Measurements from ENCODE around the gene TPCN1. TPM values are rescaled to one million over a fixed set of nuclear protein-coding genes. Genes with fewer than 3 reads are reported as not detected.
A peak's percentile ranks its signal among the peaks of the same experiment; 100 is the strongest.

TPCN1 gene
- total and polyA plus RNA-seq, 3 experiments from 2014 or later = 10.1 to 24.1 (median 21.3) TPM

- H3K4me3 Mint-ChIP-seq = no peak overlapping the region
- CTCF ChIA-PET = no interaction called here
Observed at GRCh38 chr12:113322343-113322742, 101.1 kb downstream of the TPCN1 start.

GRCh38 chr12:113325916-113326315 is 104.7 kb downstream of the TPCN1 start:
- Mint-ChIP-seq H3K4me1 (peaks cover 7 to 45% (median 16%) of the 10 kb centered on the region in 3 donors), H3K9me3 (no peaks in the 10 kb centered on the region), H3K27ac (no peak overlapping the region), H3K4me3 (no peak overlapping the region), H3K36me3 (peaks cover 11 to 62% (median 23%) of the 10 kb centered on the region in 3 donors), H3K27me3 (no peaks in the 10 kb centered on the region)
- ChIA-PET POLR2A (no interaction called here), CTCF (no interaction called here)
- no peak for DNase-seq
- no peak overlapping the region for H3K4me3 ChIP-seq (ENCODE audit: low read length)
- H3K4me1 ChIP-seq (ENCODE audit: insufficient read depth, low read length) = no peaks in the 10 kb centered on the region
- no peaks in the 10 kb centered on the region for H3K27me3 ChIP-seq (ENCODE audit: insufficient read depth, low read length, poor library complexity, severe bottlenecking)
- peaks cover 9% of the 10 kb centered on the region for H3K36me3 ChIP-seq (ENCODE audit: insufficient read depth, low read length)
- H3K27ac ChIP-seq (ENCODE audit: low read depth, low read length) = no peak overlapping the region
- no peaks in the 10 kb centered on the region for H3K9me3 ChIP-seq (ENCODE audit: low read length)

More at GRCh38 chr12:113322343-113322742, 101.1 kb downstream of the TPCN1 start:
- POLR2A ChIA-PET = no interaction called here
- H3K4me1 Mint-ChIP-seq = peaks cover 2 to 21% (median 5%) of the 10 kb centered on the region in 3 donors
- H3K27ac ChIP-seq (ENCODE audit: low read depth, low read length) = no peak overlapping the region
- no peak overlapping the region for H3K4me3 ChIP-seq (ENCODE audit: low read length)
- peaks cover 24 to 67% (median 29%) of the 10 kb centered on the region in 3 donors for H3K36me3 Mint-ChIP-seq
- peaks cover 40% of the 10 kb centered on the region for H3K36me3 ChIP-seq (ENCODE audit: insufficient read depth, low read length)
- no peaks in the 10 kb centered on the region for H3K9me3 Mint-ChIP-seq
- DNase-seq = no peak
- H3K4me1 ChIP-seq (ENCODE audit: insufficient read depth, low read length) = no peaks in the 10 kb centered on the region
- no peaks in the 10 kb centered on the region for H3K27me3 ChIP-seq (ENCODE audit: insufficient read depth, low read length, poor library complexity, severe bottlenecking)
- no peaks in the 10 kb centered on the region for H3K27me3 Mint-ChIP-seq
- H3K27ac Mint-ChIP-seq = peak overlapping the region in 2 of 8 donors; percentile 5 to 9
- no peaks in the 10 kb centered on the region for H3K9me3 ChIP-seq (ENCODE audit: low read length)

GRCh38 chr12:113326775-113327395 is 105.6 kb downstream of the TPCN1 start:
- no peaks in the 10 kb centered on the region for H3K9me3 Mint-ChIP-seq
- H3K27me3 Mint-ChIP-seq = no peaks in the 10 kb centered on the region
- Histone ChIP-seq H3K4me3 (ENCODE audit: low read length) (no peak overlapping the region), H3K27ac (ENCODE audit: low read depth, low read length) (no peak overlapping the region), H3K4me1 (ENCODE audit: insufficient read depth, low read length) (no peaks in the 10 kb centered on the region), H3K36me3 (ENCODE audit: insufficient read depth, low read length) (peaks cover 5% of the 10 kb centered on the region), H3K9me3 (ENCODE audit: low read length) (no peaks in the 10 kb centered on the region), H3K27me3 (ENCODE audit: insufficient read depth, low read length, poor library complexity, severe bottlenecking) (no peaks in the 10 kb centered on the region)
- POLR2A ChIA-PET = no interaction called here
- peaks cover 11 to 51% (median 23%) of the 10 kb centered on the region in 3 donors for H3K4me1 Mint-ChIP-seq
- CTCF ChIA-PET = no interaction called here
- no peak for DNase-seq
- H3K36me3 Mint-ChIP-seq = peaks cover 10 to 64% (median 26%) of the 10 kb centered on the region in 3 donors
- peak overlapping the region in 3 of 8 donors; percentile 22 to 92 (median 46) for H3K27ac Mint-ChIP-seq
- H3K4me3 Mint-ChIP-seq = no peak overlapping the region

- ChIA-PET CTCF (no interaction called here), POLR2A (no interaction called here)
- Histone ChIP-seq H3K4me1 (ENCODE audit: insufficient read depth, low read length) (peaks cover 10% of the 10 kb centered on the region), H3K4me3 (ENCODE audit: low read length) (no peak overlapping the region), H3K36me3 (ENCODE audit: insufficient read depth, low read length) (peaks cover 4% of the 10 kb centered on the region), H3K9me3 (ENCODE audit: low read length) (no peaks in the 10 kb centered on the region), H3K27ac (ENCODE audit: low read depth, low read length) (no peak overlapping the region), H3K27me3 (ENCODE audit: insufficient read depth, low read length, poor library complexity, severe bottlenecking) (no peaks in the 10 kb centered on the region)
- H3K27ac Mint-ChIP-seq = peak overlapping the region in 2 of 8 donors; percentile 27 to 30
- H3K36me3 Mint-ChIP-seq = peaks cover 6 to 61% (median 22%) of the 10 kb centered on the region in 3 donors
- H3K4me3 Mint-ChIP-seq = no peak overlapping the region
- DNase-seq = no peak
- no peaks in the 10 kb centered on the region for H3K27me3 Mint-ChIP-seq
- peaks cover 24 to 63% (median 31%) of the 10 kb centered on the region in 3 donors for H3K4me1 Mint-ChIP-seq
- no peaks in the 10 kb centered on the region for H3K9me3 Mint-ChIP-seq
Observed at GRCh38 chr12:113328368-113328889, 107.2 kb downstream of the TPCN1 start.

GRCh38 chr12:113329022-113329790 is 107.9 kb downstream of the TPCN1 start:
- Mint-ChIP-seq H3K4me1 (peaks cover 27 to 64% (median 36%) of the 10 kb centered on the region in 3 donors), H3K4me3 (no peak overlapping the region), H3K36me3 (peaks cover 6 to 58% (median 22%) of the 10 kb centered on the region in 3 donors), H3K27ac (no peak overlapping the region), H3K9me3 (no peaks in the 10 kb centered on the region), H3K27me3 (no peaks in the 10 kb centered on the region)
- Histone ChIP-seq H3K4me1 (ENCODE audit: insufficient read depth, low read length) (peaks cover 17% of the 10 kb centered on the region), H3K36me3 (ENCODE audit: insufficient read depth, low read length) (peaks cover 4% of the 10 kb centered on the region), H3K9me3 (ENCODE audit: low read length) (no peaks in the 10 kb centered on the region), H3K27me3 (ENCODE audit: insufficient read depth, low read length, poor library complexity, severe bottlenecking) (no peaks in the 10 kb centered on the region), H3K27ac (ENCODE audit: low read depth, low read length) (no peak overlapping the region), H3K4me3 (ENCODE audit: low read length) (no peak overlapping the region)
- POLR2A ChIA-PET = no interaction called here
- CTCF ChIA-PET = no interaction called here
- no peak for DNase-seq

GRCh38 chr12:113329791-113330417 is 108.6 kb downstream of the TPCN1 start:
- peaks cover 6 to 61% (median 21%) of the 10 kb centered on the region in 3 donors for H3K36me3 Mint-ChIP-seq
- Histone ChIP-seq H3K9me3 (ENCODE audit: low read length) (no peaks in the 10 kb centered on the region), H3K27me3 (ENCODE audit: insufficient read depth, low read length, poor library complexity, severe bottlenecking) (no peaks in the 10 kb centered on the region), H3K36me3 (ENCODE audit: insufficient read depth, low read length) (peaks cover 4% of the 10 kb centered on the region), H3K4me3 (ENCODE audit: low read length) (no peak overlapping the region), H3K27ac (ENCODE audit: low read depth, low read length) (no peak overlapping the region), H3K4me1 (ENCODE audit: insufficient read depth, low read length) (peaks cover 17% of the 10 kb centered on the region)
- H3K9me3 Mint-ChIP-seq = no peaks in the 10 kb centered on the region
- ChIA-PET CTCF (no interaction called here), POLR2A (no interaction called here)
- H3K4me3 Mint-ChIP-seq = no peak overlapping the region
- H3K27ac Mint-ChIP-seq = peak overlapping the region in 2 of 8 donors; percentile 49 to 65
- DNase-seq = no peak
- H3K4me1 Mint-ChIP-seq = peaks cover 31 to 67% (median 38%) of the 10 kb centered on the region in 3 donors
- H3K27me3 Mint-ChIP-seq = no peaks in the 10 kb centered on the region

GRCh38 chr12:113330505-113330904 is 109.2 kb downstream of the TPCN1 start:
- Mint-ChIP-seq H3K36me3 (peaks cover 6 to 59% (median 19%) of the 10 kb centered on the region in 3 donors), H3K4me3 (peak overlapping the region in 1 of 7 donors; percentile 45), H3K4me1 (peaks cover 33 to 68% (median 36%) of the 10 kb centered on the region in 3 donors), H3K27me3 (no peaks in the 10 kb centered on the region), H3K27ac (peak overlapping the region in 1 of 8 donors; percentile 6), H3K9me3 (no peaks in the 10 kb centered on the region)
- Histone ChIP-seq H3K27me3 (ENCODE audit: insufficient read depth, low read length, poor library complexity, severe bottlenecking) (no peaks in the 10 kb centered on the region), H3K9me3 (ENCODE audit: low read length) (no peaks in the 10 kb centered on the region), H3K4me1 (ENCODE audit: insufficient read depth, low read length) (peaks cover 21% of the 10 kb centered on the region), H3K4me3 (ENCODE audit: low read length) (no peak overlapping the region), H3K27ac (ENCODE audit: low read depth, low read length) (no peak overlapping the region), H3K36me3 (ENCODE audit: insufficient read depth, low read length) (peaks cover 4% of the 10 kb centered on the region)
- no peak for DNase-seq
- ChIA-PET POLR2A (no interaction called here), CTCF (no interaction called here)

Measured in CD8-positive, alpha-beta memory T cell (primary cell).